Smooth muscle cell (in vitro differentiated cells): ENCODE results near the gene GSDME. TPM values are rescaled to one million over a fixed set of nuclear protein-coding genes. Genes with fewer than 3 reads are reported as not detected.

ENCODE experiments used
- DNase-seq: peaks from one replicate; lab custom pipeline; 2025; ENCODE audit not compliant: unreplicated experiment; lab: John Stamatoyannopoulos, UW
- H2AFZ ChIP-seq: fragments of 200-600 bp; sonication (generic); 2 replicates; pipeline ENCODE4 v1.6.0; 2016; ENCODE audit warnings: antibody characterized with exemption, low read depth, mild to moderate bottlenecking
- H3F3A ChIP-seq: fragments of 200-600 bp; sonication (generic); 2 replicates; pipeline ENCODE4 v1.6.0; 2017; ENCODE audit warnings: antibody characterized with exemption, low read depth
- H3K27ac ChIP-seq: fragments of 200-600 bp; sonication (generic); 2 replicates; pipeline ENCODE4 v1.5.1; 2016; ENCODE audit warnings: low read depth, mild to moderate bottlenecking
- H3K27me3 ChIP-seq: fragments of 200-600 bp; sonication (generic); 2 replicates; pipeline ENCODE4 v1.6.1; 2016; ENCODE audit warnings: low read depth, mild to moderate bottlenecking
- H3K36me3 ChIP-seq: fragments of 200-600 bp; sonication (generic); 2 replicates; pipeline ENCODE4 v1.5.1; 2016; ENCODE audit warnings: low read depth
- H3K4me1 ChIP-seq: fragments of 200-600 bp; sonication (generic); 2 replicates; pipeline ENCODE4 v1.5.1; 2016; ENCODE audit warnings: low read depth
- H3K4me2 ChIP-seq: fragments of 200-600 bp; sonication (generic); 2 replicates; pipeline ENCODE4 v1.6.0; 2016; ENCODE audit warnings: mild to moderate bottlenecking
- H3K4me3 ChIP-seq: fragments of 200-600 bp; sonication (generic); 2 replicates; pipeline ENCODE4 v1.5.1; 2016; ENCODE audit warnings: mild to moderate bottlenecking
- H3K79me2 ChIP-seq: fragments of 200-600 bp; sonication (generic); 2 replicates; pipeline ENCODE4 v1.6.0; 2016; ENCODE audit warnings: low read depth, mild to moderate bottlenecking
- H3K9ac ChIP-seq: fragments of 200-600 bp; sonication (generic); 2 replicates; pipeline ENCODE4 v1.6.0; 2016; ENCODE audit warnings: low read depth
- H3K9me3 ChIP-seq: fragments of 200-600 bp; sonication (generic); replicated peaks from 2 replicates; pipeline ENCODE4 v1.5.1; 2016; ENCODE audit warnings: low read depth
- H4K20me1 ChIP-seq: fragments of 200-600 bp; sonication (generic); 2 replicates; pipeline ENCODE4 v1.6.0; 2016; ENCODE audit warnings: low read depth
- WGBS: methylation state at CpG from one replicate; pipeline ENCODE4 v1.1.7; 2016; ENCODE audit warnings: low lambda C conversion rate; 5-methylcytosine and 5-hydroxymethylcytosine counted together
- polyA plus RNA-seq: library from polyadenylated mRNA; unstranded; fragments of >200 nt; fragmentation: Nextera tagmentation; extraction: Ambion mirVana; gene quantifications from 2 replicates; pipeline ENCODE4 v1.2.1, GENCODE V29; 2016
- total RNA-seq: library from RNA; depleted of rRNA; stranded (reverse); fragments of >200 nt; gene quantifications from 2 replicates; pipeline ENCODE4 v1.2.3, GENCODE V29; 2014
- TF ChIP-seq, protein P1 (sequence below): fragments of 200-600 bp; sonication (generic); IDR thresholded peaks from 2 replicates; pipeline ENCODE4 v1.5.1; 2017; ENCODE audit warnings: borderline replicate concordance, mild to moderate bottlenecking, antibody characterized with exemption; ENCODE audit not compliant: insufficient read depth, poor library complexity, severe bottlenecking

Gene GSDME
- total and polyA plus RNA-seq, 2 experiments from 2014 or later: 14.8 to 19.6 TPM

DNA sequence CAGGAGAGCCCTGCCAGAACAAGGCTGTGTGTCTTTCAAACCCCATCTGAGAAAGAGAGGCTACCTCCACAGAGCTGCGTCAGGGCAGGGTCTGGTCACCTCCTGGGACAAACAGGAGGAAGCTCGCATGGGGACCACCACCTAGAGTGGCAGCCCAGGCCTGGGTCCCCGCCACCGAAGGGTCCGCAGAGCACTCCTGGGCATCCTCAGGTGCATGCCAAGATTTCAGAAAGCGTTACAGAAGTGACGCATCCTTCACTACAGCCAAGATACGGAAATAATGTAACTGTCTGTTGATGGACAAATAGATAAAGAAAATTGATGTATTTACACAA is 42.6 kb downstream of the GSDME start:
- no peaks in the 10 kb centered on the region for H3K36me3 ChIP-seq
- H3K9me3 ChIP-seq: no peaks in the 10 kb centered on the region
- no peaks in the 10 kb centered on the region for H3K4me1 ChIP-seq
- H3K4me2 ChIP-seq: no peak overlapping the region
- H3K9ac ChIP-seq: no peak overlapping the region
- TF ChIP-seq, protein P1, sequence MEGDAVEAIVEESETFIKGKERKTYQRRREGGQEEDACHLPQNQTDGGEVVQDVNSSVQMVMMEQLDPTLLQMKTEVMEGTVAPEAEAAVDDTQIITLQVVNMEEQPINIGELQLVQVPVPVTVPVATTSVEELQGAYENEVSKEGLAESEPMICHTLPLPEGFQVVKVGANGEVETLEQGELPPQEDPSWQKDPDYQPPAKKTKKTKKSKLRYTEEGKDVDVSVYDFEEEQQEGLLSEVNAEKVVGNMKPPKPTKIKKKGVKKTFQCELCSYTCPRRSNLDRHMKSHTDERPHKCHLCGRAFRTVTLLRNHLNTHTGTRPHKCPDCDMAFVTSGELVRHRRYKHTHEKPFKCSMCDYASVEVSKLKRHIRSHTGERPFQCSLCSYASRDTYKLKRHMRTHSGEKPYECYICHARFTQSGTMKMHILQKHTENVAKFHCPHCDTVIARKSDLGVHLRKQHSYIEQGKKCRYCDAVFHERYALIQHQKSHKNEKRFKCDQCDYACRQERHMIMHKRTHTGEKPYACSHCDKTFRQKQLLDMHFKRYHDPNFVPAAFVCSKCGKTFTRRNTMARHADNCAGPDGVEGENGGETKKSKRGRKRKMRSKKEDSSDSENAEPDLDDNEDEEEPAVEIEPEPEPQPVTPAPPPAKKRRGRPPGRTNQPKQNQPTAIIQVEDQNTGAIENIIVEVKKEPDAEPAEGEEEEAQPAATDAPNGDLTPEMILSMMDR: no peak
- no peaks in the 10 kb centered on the region for H3F3A ChIP-seq
- WGBS: 99% methylated on average over 8 of the region's 8 CpGs
- H2AFZ ChIP-seq: no peak overlapping the region
- H3K4me3 ChIP-seq: no peak overlapping the region
- H3K79me2 ChIP-seq: no peaks in the 10 kb centered on the region
- no peaks in the 10 kb centered on the region for H3K27me3 ChIP-seq
- DNase-seq: no peak
- H3K27ac ChIP-seq: no peak overlapping the region
- no peaks in the 10 kb centered on the region for H4K20me1 ChIP-seq

DNA sequence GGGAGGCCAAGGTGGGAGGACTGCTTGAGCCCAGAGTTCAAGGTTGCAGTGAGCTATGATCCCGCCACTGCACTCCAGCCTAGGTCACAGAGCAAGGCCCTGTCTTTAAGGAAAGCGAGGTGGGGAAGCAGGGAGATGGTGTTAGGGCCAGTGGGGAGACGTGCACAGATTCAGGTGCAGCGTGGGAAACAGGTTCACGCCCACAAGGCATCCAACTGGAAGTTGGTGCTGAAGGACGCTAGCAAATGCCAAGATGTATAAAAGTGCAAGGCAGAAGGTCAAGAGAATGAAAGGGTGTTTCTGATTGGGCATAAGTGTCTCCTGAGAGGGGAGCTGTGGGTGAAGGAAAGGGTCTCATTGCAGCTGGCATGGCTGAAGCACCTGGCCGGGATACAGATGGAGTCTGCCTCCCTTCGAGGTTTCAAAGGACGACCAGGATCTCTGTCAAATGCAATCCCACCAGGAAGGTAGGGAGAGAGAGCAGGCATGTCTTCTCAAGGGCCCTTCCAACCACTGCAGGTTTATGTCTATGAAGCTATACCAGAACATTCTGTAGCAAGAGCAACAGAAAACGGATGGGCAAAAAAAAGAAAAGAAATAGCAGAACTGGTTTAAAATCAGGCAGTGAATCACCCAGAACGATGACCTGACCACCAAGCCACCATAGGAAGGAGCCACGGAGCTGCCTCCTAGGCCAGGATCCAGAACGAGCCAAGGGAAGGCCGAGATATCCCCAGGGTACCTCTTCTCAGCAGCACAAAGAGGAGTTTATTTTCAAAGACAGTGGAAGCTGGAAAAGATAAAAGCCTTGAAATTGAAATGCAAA is 43.2 kb downstream of the GSDME start:
- Histone ChIP-seq H3K36me3 (no peaks in the 10 kb centered on the region), H3F3A (no peaks in the 10 kb centered on the region), H3K27me3 (no peaks in the 10 kb centered on the region), H3K27ac (no peak overlapping the region), H3K4me3 (no peak overlapping the region), H3K4me1 (no peaks in the 10 kb centered on the region), H3K79me2 (no peaks in the 10 kb centered on the region), H3K9me3 (no peaks in the 10 kb centered on the region), H3K4me2 (no peak overlapping the region), H3K9ac (no peak overlapping the region), H4K20me1 (no peaks in the 10 kb centered on the region), H2AFZ (no peak overlapping the region)
- 93% methylated on average over 14 of the region's 14 CpGs for WGBS
- TF ChIP-seq, protein P1: no peak
- no peak for DNase-seq

DNA sequence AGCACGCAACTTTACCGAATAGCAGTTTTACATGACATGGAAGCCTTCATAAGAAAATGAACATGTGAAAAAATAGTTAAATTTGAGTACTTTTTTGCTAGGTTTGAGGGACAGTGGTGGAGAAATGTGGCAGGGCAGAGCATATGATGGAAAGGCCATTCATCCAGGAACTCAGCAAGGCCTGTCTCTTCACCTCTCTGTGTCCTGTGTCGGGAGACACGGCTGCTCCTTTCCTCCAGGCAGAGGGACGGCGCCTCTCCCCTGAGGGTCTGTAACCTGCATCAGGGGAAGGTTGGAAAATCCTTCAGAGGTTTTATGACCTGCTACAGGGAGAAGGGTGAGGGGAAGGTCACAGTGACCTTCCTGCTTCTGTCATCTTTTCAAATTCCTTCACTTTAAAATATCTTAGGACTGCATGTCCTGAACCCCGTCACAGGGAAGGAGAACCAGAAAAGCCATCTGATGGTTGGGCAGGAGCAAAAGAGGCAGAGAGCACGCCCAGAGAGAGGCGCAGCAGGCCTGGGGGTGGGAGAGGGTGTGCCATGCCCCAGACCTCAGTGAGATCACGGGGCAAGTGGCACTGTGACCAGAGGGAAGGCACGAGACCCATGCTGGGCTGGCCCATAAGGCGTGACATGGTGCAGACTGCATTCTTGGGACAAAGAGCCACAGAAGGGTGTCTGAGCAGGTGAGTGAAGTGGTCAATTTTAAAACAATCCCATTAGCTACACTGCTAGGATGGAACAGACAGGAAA is 44.0 kb downstream of the GSDME start:
- Histone ChIP-seq H3K9me3 (no peaks in the 10 kb centered on the region), H2AFZ (no peak overlapping the region), H4K20me1 (no peaks in the 10 kb centered on the region), H3K27ac (no peak overlapping the region), H3K4me2 (no peak overlapping the region), H3K79me2 (no peaks in the 10 kb centered on the region), H3K4me1 (no peaks in the 10 kb centered on the region), H3K36me3 (no peaks in the 10 kb centered on the region), H3F3A (no peaks in the 10 kb centered on the region), H3K27me3 (no peaks in the 10 kb centered on the region), H3K9ac (no peak overlapping the region), H3K4me3 (no peak overlapping the region)
- no peak for DNase-seq
- 91% methylated on average over 12 of the region's 12 CpGs for WGBS
- TF ChIP-seq, protein P1: no peak
